Loucy (cell line): Measurements from ENCODE around the gene FRAS1.

Experiments
- H2AFZ ChIP-seq: fragments of 200-600 bp; sonication (generic); 2 replicates; pipeline ENCODE4 v1.6.0; 2016; ENCODE audit warnings: antibody characterized with exemption, mild to moderate bottlenecking, low read length, moderate library complexity
- H3F3A ChIP-seq: fragments of 200-600 bp; 2 replicates; pipeline ENCODE4 v1.6.0; 2016; ENCODE audit warnings: antibody characterized with exemption, low read depth, mild to moderate bottlenecking
- H3K27me3 ChIP-seq: fragments of 200-600 bp; sonication (generic); 2 replicates; pipeline ENCODE4 v1.6.1; 2014; ENCODE audit warnings: low read length, mild to moderate bottlenecking; ENCODE audit not compliant: insufficient read depth, poor library complexity, severe bottlenecking
- H3K36me3 ChIP-seq: fragments of 200-600 bp; sonication (generic); 2 replicates; pipeline ENCODE4 v1.6.1; 2016; ENCODE audit warnings: low read length; ENCODE audit not compliant: insufficient read depth
- H3K4me1 ChIP-seq: fragments of 200-600 bp; sonication (generic); 2 replicates; pipeline ENCODE4 v1.5.1; 2014; ENCODE audit warnings: low read length, mild to moderate bottlenecking; ENCODE audit not compliant: insufficient read depth, poor library complexity, severe bottlenecking
- H3K4me2 ChIP-seq: fragments of 200-600 bp; sonication (generic); 2 replicates; pipeline ENCODE4 v1.6.0; 2014; ENCODE audit warnings: antibody characterized with exemption, low read length, low read depth, mild to moderate bottlenecking; ENCODE audit not compliant: poor library complexity, severe bottlenecking
- H3K4me3 ChIP-seq: fragments of 200-600 bp; sonication (generic); 2 replicates; pipeline ENCODE4 v1.5.1; 2014; ENCODE audit warnings: low read length, mild to moderate bottlenecking, mixed read lengths; ENCODE audit not compliant: poor library complexity, severe bottlenecking
- H3K79me2 ChIP-seq: fragments of 200-600 bp; sonication (generic); 2 replicates; pipeline ENCODE4 v1.6.1; 2014; ENCODE audit warnings: low read length; ENCODE audit not compliant: insufficient read depth
- H3K9ac ChIP-seq: fragments of 200-600 bp; sonication (generic); 2 replicates; pipeline ENCODE4 v1.6.0; 2014; ENCODE audit warnings: mild to moderate bottlenecking, low read depth, low read length, moderate library complexity; ENCODE audit not compliant: poor library complexity, severe bottlenecking
- H3K9me2 ChIP-seq: fragments of 200-600 bp; sonication (generic); replicated peaks from 2 replicates; pipeline ENCODE4 v1.6.1; 2016; ENCODE audit warnings: low read depth, low read length, mixed read lengths
- H3K9me3 ChIP-seq: fragments of 200-600 bp; sonication (generic); 2 replicates; pipeline ENCODE4 v1.6.1; 2014; ENCODE audit warnings: mild to moderate bottlenecking, antibody characterized with exemption, low read length, low read depth; ENCODE audit not compliant: insufficient read depth
- H4K20me1 ChIP-seq: fragments of 200-600 bp; sonication (generic); 2 replicates; pipeline ENCODE4 v1.6.0; 2014; ENCODE audit warnings: antibody characterized with exemption, low read length, mild to moderate bottlenecking; ENCODE audit not compliant: insufficient read depth, poor library complexity, severe bottlenecking
- CTCF ChIP-seq: fragments of 200-600 bp; sonication (generic); conservative IDR thresholded peaks from 2 replicates; pipeline ENCODE4 v1.5.1; 2014; ENCODE audit warnings: mild to moderate bottlenecking, antibody characterized with exemption, low read length
- EZH2phosphoT487 ChIP-seq: fragments of 200-600 bp; IDR thresholded peaks from 2 replicates; pipeline ENCODE4 v1.6.1; 2018; ENCODE audit warnings: antibody characterized with exemption, mild to moderate bottlenecking, moderate library complexity, borderline replicate concordance

Gene FRAS1

GRCh38 chr4:78362310-78362709 lies 305.2 kb downstream of the FRAS1 start:
- Histone ChIP-seq H3K9me3 (no peaks in the 10 kb centered on the region), H3K36me3 (no peaks in the 10 kb centered on the region), H3K9ac (no peak overlapping the region), H3K9me2 (no peaks in the 10 kb centered on the region), H3K79me2 (no peaks in the 10 kb centered on the region), H3F3A (no peaks in the 10 kb centered on the region), H2AFZ (no peak overlapping the region), H3K4me2 (no peak overlapping the region), H3K27me3 (no peaks in the 10 kb centered on the region), H3K4me1 (no peaks in the 10 kb centered on the region), H3K4me3 (no peak overlapping the region), H4K20me1 (no peaks in the 10 kb centered on the region)
- TF ChIP-seq EZH2phosphoT487 (no peak), CTCF (no peak)

GRCh38 chr4:78363031-78363570 lies 306.0 kb downstream of the FRAS1 start:
- Histone ChIP-seq H3K9me2 (no peaks in the 10 kb centered on the region), H4K20me1 (no peaks in the 10 kb centered on the region), H3K79me2 (no peaks in the 10 kb centered on the region), H3K9me3 (no peaks in the 10 kb centered on the region), H3K4me2 (no peak overlapping the region), H3K4me3 (no peak overlapping the region), H3K27me3 (no peaks in the 10 kb centered on the region), H2AFZ (no peak overlapping the region), H3K9ac (no peak overlapping the region), H3K4me1 (no peaks in the 10 kb centered on the region), H3F3A (no peaks in the 10 kb centered on the region), H3K36me3 (no peaks in the 10 kb centered on the region)
- TF ChIP-seq EZH2phosphoT487 (no peak), CTCF (no peak)

- no peak for TF ChIP-seq CTCF
- no peak for TF ChIP-seq EZH2phosphoT487
- Histone ChIP-seq H3K79me2 (no peaks in the 10 kb centered on the region), H3K9me2 (no peaks in the 10 kb centered on the region), H3K4me2 (no peak overlapping the region), H4K20me1 (no peaks in the 10 kb centered on the region), H3K4me1 (peaks cover 2% of the 10 kb centered on the region), H3K36me3 (no peaks in the 10 kb centered on the region), H3K9me3 (no peaks in the 10 kb centered on the region), H3K27me3 (no peaks in the 10 kb centered on the region), H3F3A (no peaks in the 10 kb centered on the region), H3K9ac (no peak overlapping the region), H2AFZ (no peak overlapping the region), H3K4me3 (no peak overlapping the region)
These were observed 312.6 kb downstream of the FRAS1 start for GRCh38 chr4:78369679-78370078.
